EL (cell line): ENCODE measurements around the gene TMPRSS12.
"Not testable (repeated sequence)": the region's sequence is repeated elsewhere in the genome, so short reads cannot be mapped to it uniquely, and the experiment has no call there.

Experiments used
- DNase-seq: peaks from one replicate; pipeline ENCODE4 v3.0.0-alpha.2; 2016

The TMPRSS12 gene

DNA sequence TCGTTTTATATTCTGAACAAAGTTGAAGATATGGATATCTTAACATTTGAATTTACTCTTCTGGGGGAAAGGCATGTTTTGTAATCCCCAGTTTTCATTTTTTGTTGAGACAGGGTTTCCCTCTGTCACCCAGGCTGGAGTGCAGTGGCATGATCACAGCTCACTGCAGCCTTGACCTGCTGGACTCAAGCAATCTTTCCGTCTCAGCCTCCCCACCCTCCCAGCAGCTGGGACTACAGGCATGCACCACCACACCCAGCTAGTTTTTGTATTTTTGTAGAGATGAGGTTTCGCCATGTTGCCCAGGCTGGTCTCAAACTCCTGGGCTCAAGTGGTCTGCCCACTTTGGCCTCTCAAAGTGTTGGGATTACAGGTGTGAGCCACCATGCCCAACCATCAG lies 84.2 kb downstream of the TMPRSS12 start:
- not testable (repeated sequence) for DNase-seq

DNA sequence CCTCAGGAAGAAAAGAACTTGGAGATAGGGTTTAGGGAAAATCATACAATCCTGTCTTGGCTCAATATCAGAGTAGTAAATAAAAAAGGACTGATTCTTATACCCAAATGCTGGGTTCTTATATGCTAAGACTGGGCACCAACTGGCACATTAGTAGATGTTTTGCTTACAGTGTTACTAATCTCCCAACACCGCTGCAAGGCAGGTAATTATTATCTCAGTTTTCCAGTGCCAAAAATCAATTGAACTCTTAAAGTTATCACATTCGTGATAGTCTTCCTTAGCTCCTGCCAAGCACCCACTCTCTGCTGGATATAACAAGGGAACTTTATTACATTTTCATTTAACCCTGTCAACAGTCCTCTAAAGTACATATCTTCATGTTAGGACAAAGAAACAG lies 84.6 kb downstream of the TMPRSS12 start:
- DNase-seq = no peak

DNA sequence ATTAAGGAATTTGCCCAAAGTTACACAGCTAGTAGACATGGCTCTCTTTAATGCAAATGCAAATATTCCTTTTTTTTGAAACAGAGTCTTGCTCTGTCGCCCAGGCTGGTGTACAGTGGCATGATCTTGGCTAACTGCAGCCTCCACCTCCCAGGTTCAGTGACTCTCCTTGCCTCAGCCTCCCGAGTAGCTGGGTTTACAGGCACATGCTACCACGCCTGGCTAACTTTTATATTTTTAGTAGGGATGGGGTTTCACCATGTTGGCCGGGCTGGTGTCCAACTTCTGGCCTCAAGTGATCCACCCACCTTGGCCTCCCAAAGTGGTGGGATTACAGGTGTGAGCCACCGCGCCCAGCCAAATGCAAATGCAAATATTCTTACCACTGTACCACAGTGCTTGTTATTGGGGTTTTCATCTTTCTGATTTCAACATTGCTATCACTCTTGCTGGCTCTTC lies 85.1 kb downstream of the TMPRSS12 start:
- no peak for DNase-seq

DNA sequence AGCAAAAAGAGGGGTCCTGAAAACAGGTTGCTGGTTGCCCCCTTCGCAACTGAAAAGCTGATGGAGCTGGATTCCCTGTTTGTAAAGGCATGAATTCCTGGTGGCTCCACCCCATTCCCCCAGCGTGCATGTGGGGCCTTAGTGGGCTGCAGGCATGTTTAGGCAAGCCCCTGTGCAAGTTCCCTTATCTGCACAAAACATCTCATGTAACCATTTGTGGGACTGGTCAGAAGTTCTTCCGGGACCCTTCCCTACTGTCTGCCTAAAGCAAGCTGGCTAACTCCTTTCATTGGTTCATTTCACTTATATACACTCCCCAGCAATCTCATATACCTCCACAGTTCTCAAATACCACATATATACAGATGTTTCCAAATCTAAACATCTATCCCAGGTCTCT lies 85.7 kb downstream of the TMPRSS12 start:
- no peak for DNase-seq

DNA sequence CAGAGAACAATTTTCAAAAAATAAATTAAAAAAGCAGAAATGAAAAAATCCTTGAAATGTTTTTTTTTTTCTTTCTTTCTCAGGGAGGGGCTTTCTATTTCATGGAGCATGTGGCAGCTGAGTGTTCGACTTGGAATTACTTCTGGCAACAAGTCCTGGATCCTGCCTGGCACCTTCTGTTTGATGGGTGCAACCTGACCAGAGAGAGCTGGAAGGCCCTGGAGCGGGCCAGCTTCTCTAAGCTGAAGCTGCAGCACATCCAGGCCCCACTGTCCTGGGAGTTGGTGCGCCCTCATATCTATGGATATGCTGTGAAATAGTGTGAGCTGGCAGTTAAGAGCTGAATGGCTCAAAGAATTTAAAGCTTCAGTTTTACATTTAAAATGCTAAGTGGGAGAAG lies 87.1 kb downstream of the TMPRSS12 start:
- DNase-seq = no peak

DNA sequence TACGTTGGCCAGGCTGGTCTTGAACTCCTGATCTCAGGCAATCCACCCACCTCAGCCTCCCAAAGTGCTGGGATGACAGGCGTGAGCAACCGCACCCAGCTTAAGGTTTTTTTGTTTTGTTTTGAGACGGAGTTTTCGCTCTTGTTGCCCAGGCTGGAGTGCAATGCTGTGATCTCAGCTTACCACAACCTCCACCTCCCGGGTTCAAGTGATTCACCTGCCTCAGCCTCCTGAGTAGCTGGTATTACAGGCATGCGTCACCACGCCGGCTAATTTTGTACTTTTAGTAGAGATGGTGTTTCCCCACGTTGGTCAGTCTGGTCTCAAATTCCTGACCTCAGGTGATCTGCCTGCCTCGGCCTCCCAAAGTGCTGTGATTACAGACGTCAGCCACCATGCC lies 87.8 kb downstream of the TMPRSS12 start:
- DNase-seq = not testable (repeated sequence)

DNA sequence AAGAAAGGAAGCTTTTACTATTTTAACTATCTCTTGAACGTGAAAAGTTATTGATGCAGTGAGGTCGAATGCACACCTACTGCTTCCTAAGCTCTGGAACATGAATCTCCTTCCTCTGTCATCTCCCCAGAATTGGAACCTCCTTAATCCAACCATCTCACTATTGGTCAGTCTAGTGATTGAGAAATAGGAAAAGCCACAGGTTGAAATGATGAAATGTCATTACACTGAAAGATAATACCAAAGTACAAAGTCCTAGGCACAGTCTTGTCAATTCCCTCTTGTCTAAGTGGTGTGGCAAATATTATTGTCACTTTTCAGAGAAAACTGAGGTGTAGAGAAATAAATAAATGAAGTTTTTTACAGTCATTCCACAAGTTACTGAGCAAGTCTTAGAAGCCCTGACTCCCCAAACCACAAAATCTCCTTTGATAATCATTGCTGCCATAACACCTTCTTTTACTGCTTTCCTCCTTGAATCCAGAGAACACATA lies 90.1 kb downstream of the TMPRSS12 start:
- DNase-seq = no peak

DNA sequence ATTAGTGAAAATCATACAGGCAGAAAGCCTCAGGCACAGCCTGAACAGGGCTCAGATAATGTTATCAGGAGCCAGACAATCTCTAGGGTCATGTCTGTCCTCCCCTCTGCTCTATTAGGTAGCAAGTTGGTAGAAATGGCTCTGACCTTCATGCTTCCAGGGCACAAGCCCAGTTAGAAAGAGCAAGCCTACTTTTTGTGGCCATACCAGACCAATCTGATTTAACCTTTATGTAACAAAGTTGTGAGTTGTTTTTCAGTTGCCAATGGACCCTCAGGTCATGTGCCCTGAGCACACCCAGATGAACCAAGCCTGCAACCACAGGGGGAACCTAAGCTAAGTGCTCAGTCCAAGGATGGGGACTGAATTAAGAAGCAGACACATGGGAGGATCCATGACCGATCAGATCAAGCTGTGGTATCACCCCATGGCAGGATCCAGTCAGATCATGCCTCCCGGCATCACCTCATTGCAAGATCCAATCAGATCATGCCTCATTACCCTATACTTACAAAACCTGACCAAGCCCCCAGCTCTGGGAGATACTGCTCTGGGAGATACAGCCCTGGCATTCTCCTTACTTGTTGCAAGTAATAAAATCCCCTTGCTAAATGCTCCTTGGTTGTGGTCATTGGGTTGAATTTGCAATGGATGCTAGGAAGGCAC lies 90.9 kb downstream of the TMPRSS12 start:
- no peak for DNase-seq

DNA sequence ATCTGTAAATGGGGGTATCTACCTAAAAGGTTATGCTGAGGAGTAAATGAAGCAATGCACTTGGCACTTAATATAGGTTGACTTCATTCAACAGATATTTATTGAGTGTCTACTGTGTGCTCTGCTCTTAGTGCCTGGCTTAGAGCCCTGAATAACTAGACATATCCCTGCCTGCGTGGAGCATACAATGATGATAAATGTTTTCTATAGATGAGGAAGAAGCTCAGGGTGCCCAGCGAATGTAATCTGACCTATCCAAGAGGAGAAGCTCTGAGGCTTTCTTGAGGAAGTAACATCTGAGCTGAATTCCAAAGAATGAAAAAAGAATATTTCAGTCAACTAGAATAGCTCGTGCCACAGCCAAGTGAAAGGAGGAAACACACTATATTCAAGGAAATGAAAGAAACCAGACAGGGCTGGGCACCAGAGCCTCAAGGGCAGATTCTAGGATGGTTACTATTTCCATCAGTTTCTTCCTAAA lies 91.7 kb downstream of the TMPRSS12 start:
- DNase-seq = no peak

DNA sequence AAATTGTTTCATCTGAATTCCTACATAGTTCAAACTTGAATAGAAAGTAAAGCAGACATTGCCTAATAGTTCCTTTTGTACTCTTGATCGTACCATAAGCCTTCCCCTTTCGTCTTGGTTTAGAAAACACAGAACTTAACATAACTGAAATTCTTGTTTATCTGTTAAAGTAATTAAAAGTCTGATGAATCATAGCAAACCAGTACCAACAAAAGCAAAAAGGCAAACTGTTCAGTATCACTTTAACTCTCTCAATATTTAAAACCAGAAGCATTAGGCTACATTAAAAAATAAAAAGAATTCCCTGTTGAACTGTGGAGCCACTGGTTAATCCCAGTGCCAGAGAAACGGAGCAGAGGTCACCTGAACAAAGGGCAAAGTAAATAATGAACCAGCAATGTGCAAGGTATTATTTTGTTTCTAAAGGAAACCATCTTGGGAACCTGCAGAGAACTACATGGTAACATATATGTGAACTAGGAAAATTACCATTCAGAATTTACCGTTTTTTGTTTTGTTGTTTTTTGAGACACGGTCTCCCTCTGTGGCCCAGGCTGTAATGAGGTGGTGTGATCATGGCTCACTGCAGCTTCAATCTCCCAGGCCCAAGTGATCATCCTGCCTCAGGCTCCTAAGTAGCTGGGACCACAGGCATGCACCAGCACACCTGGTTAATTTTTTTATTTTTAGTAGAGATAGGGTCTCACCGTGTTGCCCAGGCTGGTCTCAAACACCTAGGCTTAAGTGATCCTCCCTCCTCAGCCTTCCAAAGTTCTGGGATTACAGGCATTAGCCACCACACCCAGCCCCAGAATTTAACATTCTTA lies 92.5 kb downstream of the TMPRSS12 start:
- DNase-seq = peak; percentile 29

DNA sequence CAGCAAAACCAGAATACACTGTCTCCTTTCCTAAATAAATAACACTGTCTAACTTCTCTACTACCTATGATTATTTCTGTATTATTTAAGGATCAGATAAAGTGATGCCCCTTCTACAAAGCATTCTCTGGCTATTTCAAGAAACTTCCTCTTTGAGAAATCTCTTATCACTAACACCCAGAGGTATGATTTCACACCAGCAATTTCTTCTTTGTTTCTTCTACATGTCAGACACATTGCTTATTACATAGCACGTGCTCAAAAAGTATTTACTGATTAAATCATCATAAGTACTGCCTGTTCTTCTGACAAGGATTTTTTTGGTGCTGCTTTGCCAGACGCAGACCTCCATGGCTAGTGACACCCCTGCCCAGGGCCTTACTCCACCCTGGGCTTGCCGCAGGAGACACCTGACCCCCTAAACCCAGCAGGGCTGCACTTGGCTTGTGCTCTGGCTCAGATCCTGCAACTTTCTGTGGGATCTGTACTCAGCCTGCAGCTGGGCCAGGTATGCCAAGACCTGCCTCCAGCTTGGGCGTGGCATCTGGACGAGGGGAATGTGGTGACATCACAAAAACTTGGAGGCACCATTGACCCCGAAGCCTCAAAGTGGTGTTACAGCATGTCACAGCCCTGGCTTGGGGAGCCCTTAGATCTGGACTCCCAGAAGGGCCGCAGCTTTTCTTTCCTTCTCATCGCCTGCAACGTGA lies 94.2 kb downstream of the TMPRSS12 start:
- no peak for DNase-seq
